T-helper 1 cell treated with Interleukin-12 subunit alpha and Interleukin-12 subunit beta and Interleukin-4 antibody, amounts not matched to agents 30 μg/mL and 1 μg/mL, for 36 hours (primary cell): ENCODE measurements around the gene AKAP8.
A peak's percentile ranks its signal among the peaks of the same experiment; 100 is the strongest.

Experiments used
- H3K27ac Mint-ChIP-seq: one replicate; pipeline ENCODE4 v1.8.0; 2021; ENCODE audit warnings: mild to moderate bottlenecking, mixed read lengths
- H3K27me3 Mint-ChIP-seq: one replicate; pipeline ENCODE4 v1.8.0; 2021; ENCODE audit warnings: low read depth, mixed read lengths
- H3K36me3 Mint-ChIP-seq: one replicate; pipeline ENCODE4 v1.8.0; 2021; ENCODE audit warnings: low read depth, mixed read lengths
- H3K4me1 Mint-ChIP-seq: one replicate; pipeline ENCODE4 v1.8.0; 2021; ENCODE audit warnings: low read depth, mixed read lengths
- H3K4me3 Mint-ChIP-seq: one replicate; pipeline ENCODE4 v1.8.0; 2021; ENCODE audit warnings: mild to moderate bottlenecking, moderate library complexity, mixed read lengths
- H3K9me3 Mint-ChIP-seq: one replicate; pipeline ENCODE4 v1.8.0; 2021; ENCODE audit warnings: mixed read lengths

AKAP8 gene

DNA sequence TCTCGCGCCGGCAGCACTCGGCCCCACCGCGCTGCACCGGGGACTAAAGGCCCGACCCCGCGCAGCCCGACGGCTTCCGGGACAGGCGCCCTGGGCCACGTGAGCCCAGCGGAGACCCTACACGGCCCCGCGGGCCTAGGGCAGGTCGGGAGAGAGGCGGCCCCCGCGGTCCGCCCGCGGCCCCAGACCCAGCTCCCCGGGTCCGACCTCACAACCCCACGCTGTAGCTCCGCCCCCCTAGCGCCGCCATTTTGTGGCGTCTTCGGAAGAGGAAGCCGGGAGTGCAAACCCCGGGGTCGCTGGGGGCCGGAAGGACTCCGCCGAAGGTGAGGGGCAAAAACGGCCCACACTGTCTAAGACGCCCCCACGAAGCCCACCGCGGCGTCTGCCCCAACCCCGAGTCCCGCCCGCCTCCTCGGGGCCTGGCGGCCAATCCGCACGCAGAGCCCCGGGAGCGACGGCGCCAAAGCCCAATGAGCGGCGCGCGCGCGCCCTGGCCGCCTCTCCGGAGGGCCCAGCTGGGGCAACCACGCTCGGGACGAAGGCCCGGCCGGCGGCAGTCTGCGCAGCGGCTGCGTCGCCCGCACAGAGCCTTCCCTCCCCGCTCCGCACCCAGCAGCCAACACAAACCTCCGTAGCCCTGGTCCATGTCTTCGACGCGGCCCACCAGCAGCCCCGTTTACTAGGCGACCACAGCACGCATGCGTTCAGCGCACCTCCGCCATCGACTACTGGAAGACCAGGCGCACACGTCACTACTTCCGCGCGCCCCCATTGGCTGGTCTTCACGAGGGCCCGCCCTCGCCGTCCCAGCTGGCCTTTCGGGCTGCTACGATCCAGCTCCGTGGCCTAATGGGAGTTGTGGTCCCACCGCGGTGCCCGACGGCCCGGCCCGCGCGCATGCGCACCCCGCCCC is at the start of gene AKAP8:
Gene AKAP8 (minus strand): TSS at position 705 of the 916 bp plus-strand sequence. CDS start 56 bp downstream, at position 649.
- peaks cover 7% of the 10 kb centered on the region for H3K36me3 Mint-ChIP-seq
- H3K4me3 Mint-ChIP-seq, result peak within 1 kb of the TSS; percentile 99
- H3K27ac Mint-ChIP-seq, result peak within 1 kb of the TSS; percentile 100
- H3K9me3 Mint-ChIP-seq, result no peaks in the 10 kb centered on the region
- H3K27me3 Mint-ChIP-seq, result no peaks in the 10 kb centered on the region
- peaks cover 31% of the 10 kb centered on the region for H3K4me1 Mint-ChIP-seq

DNA sequence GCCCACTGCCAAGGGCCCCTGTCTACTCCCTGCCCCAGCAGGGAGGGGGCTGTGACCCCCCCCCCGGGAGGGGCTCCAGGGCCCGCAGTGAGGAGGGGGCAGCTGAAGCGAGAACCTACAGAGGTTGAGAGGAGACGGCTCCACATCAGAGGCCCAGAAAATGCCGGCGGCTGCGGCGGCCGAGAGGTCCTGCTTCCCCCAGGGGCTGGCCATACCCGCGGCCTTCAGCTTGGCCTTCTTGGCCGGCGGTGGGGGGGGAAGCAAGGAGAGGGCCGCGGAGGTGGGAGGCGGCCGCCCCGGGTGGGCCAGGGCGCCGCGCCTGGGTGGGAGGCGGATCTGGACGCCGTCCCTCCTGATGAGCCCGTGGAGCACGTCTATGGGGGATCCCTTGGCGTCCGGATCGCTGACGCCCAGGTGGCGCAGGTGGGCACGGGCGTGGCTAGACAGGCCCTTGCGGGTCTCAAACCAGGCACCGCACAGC is 48.4 kb upstream of the AKAP8 start:
- H3K4me3 Mint-ChIP-seq, result no peak overlapping the region
- H3K27ac Mint-ChIP-seq, result no peak overlapping the region
- no peaks in the 10 kb centered on the region for H3K27me3 Mint-ChIP-seq
- peaks cover 37% of the 10 kb centered on the region for H3K36me3 Mint-ChIP-seq
- H3K9me3 Mint-ChIP-seq, result peaks cover 4% of the 10 kb centered on the region
- H3K4me1 Mint-ChIP-seq, result peaks cover 23% of the 10 kb centered on the region

DNA sequence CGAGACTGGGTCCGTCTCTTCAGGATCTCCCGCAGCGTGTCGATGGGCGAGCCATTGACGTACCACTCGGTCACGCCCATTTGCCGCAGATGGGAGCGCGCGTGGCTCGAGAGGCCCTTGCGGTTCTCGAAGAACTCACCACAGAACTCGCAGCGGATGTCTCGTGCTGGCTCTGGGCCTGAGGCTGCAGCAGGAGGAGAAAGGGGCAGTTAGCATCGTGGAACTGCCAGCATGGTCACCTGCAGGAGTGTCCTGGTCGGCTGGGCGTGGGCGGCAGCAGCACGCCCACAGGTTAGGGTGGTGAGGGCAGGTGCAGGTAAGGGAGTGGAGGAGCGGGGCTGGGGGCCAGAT is 47.7 kb upstream of the AKAP8 start:
- Mint-ChIP-seq H3K4me3 (no peak overlapping the region), H3K27me3 (no peaks in the 10 kb centered on the region)

DNA sequence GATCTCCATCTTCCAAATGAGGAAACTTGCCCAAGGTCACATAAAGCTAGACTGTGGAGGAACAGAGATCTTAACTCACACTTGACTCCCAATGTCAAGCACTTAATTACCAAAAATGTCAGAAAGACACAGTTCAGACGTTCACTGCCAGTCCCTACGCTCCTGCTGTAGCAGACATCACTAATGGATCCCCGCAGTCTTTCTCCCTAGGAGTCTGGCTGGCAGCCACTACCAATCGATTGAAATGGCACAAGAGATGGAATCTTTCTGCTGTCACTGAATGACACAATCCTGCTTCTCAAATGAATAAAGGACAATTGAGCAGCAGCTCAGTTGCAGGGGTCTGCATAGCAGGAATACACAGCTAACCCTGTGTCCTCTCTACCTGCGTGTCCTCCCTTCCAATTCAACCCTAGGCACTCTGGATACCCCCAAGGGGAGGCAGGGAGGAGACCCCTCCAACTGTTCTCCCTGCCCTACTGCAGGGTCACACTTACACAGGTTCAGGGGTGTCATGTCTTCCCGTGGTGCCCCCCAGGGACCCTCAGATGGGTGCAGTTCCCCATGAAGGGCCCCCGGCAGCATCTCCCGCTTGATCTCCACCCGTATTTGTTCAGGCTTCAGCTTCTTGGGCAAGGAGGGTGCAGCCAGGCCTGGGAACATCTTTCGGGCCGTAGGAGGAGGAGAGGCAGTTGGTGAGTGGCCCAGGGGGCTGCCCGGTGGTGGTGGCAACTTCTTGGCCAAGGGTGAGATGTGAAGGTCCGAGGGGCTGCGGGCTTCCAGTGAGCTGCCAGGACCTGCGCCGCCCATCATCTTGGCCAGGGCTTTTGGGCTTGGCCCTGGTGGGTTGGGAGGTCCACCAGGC is 47.1 kb upstream of the AKAP8 start:
- no peak overlapping the region for H3K27ac Mint-ChIP-seq
- H3K9me3 Mint-ChIP-seq, result peaks cover 4% of the 10 kb centered on the region
- H3K4me3 Mint-ChIP-seq, result no peak overlapping the region
- H3K36me3 Mint-ChIP-seq, result peaks cover 43% of the 10 kb centered on the region
- peaks cover 19% of the 10 kb centered on the region for H3K4me1 Mint-ChIP-seq
- no peaks in the 10 kb centered on the region for H3K27me3 Mint-ChIP-seq

More for the DNA sequence above, 47.7 kb upstream of the AKAP8 start:
- Mint-ChIP-seq H3K36me3 (peaks cover 44% of the 10 kb centered on the region), H3K9me3 (peaks cover 4% of the 10 kb centered on the region), H3K27ac (no peak overlapping the region), H3K4me1 (peaks cover 21% of the 10 kb centered on the region)

DNA sequence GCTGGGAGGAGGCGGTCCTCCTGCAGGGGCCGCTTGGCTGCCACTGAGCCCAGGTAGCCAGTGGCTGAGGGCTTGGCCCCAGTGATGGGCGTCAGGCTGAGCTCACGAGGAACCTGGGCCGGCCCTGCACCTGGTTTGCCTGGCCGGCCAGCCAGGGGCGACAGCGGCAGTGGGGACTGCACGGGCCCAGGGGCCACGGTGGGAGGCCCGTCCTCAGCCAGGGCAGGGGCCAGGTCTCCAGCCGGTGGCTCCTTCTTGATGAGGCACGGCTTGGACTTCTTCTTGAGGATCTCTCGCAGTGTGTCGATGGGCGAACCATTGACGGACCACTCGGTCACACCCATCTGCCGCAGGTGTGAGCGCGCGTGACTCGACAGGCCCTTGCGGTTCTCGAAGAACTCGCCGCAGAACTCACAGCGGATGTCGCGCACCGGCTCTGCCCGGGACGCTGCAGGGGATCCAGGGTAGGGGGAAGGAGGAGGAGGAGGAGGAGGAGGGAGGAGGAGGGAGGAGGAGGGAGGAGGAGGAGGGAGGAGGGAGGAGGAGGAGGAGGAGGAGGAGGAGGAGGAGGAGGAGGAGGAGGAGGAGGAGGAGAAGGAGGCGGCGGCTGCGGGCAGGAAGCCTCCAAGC is 45.8 kb upstream of the AKAP8 start:
- Mint-ChIP-seq H3K9me3 (peaks cover 4% of the 10 kb centered on the region), H3K36me3 (peaks cover 40% of the 10 kb centered on the region), H3K4me1 (peaks cover 8% of the 10 kb centered on the region), H3K4me3 (no peak overlapping the region), H3K27ac (no peak overlapping the region), H3K27me3 (no peaks in the 10 kb centered on the region)

DNA sequence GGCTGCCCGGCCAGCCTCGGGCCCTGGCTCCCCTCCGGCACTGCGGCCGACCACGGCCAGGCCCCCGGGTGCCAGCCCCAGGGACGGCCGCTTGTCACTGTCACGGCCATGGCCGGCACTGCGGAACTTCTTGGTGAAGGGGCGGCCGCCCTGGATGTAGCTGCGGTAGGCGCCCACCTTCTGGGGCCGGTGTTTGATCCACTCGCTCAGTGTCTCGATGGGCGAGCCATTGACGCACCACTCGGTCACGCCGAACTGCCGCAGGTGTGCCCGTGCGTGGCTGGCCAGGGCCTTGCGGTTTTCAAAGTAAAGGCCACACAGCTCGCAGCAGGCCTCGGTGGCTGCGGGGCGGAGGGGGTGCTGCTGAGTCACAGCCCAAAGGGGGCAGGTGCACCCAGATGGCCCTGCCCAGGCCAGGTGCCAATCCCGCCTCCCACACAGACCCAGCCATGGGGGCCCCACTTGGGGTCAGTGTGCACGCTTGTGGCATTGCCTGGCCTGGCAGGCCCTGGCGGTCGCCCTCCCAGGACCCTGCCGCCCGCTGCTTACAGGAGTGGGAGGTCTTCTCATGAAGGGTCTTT is 45.2 kb upstream of the AKAP8 start:
- Mint-ChIP-seq H3K27me3 (no peaks in the 10 kb centered on the region), H3K9me3 (peaks cover 4% of the 10 kb centered on the region), H3K36me3 (peaks cover 40% of the 10 kb centered on the region), H3K27ac (no peak overlapping the region), H3K4me1 (peaks cover 8% of the 10 kb centered on the region), H3K4me3 (no peak overlapping the region)

DNA sequence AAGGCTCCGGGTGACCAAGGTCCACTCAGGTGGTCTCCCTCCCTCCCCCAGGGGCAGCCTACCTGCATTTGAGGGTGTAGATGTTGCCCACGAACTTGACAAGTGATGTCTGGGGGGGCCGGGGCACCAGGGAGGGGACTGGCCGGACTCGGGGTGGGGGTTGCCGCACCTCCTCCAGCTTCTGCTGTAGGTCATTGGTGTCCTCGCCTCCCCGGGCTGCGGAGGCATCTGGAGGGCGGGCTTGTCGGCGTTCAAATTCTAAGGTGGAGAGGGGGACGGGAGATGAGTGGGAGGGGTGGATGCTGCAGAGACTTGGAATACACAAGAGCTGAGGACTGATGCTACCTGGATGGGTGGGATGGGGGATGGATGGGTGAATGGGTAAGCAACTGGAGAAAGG is 44.5 kb upstream of the AKAP8 start:
- Mint-ChIP-seq H3K4me3 (no peak overlapping the region), H3K27ac (no peak overlapping the region), H3K27me3 (no peaks in the 10 kb centered on the region), H3K4me1 (peaks cover 13% of the 10 kb centered on the region), H3K36me3 (peaks cover 39% of the 10 kb centered on the region), H3K9me3 (peaks cover 4% of the 10 kb centered on the region)

DNA sequence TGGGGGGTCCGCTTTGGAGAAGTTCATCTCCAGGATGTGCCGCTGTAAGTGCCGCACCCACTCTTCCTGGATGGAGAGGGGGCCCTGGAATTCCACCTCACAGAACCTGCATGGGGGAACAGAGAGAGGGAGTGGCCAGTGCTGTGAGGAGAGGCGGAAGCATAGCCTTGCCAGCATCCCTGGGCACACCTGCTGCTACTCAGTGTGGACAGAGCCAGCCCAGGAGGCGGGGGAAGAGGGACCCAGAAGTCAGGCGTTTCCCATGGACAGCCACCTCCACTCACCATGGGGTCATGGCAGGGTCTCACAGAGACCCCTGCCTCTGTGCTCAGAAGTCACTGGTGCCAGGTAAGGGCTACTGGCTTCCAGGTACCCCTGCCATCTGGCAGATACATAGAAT is 43.5 kb upstream of the AKAP8 start:
- H3K4me1 Mint-ChIP-seq, result peaks cover 14% of the 10 kb centered on the region
- H3K4me3 Mint-ChIP-seq, result no peak overlapping the region
- no peak overlapping the region for H3K27ac Mint-ChIP-seq
- peaks cover 41% of the 10 kb centered on the region for H3K36me3 Mint-ChIP-seq
- no peaks in the 10 kb centered on the region for H3K27me3 Mint-ChIP-seq
- H3K9me3 Mint-ChIP-seq, result peaks cover 4% of the 10 kb centered on the region

DNA sequence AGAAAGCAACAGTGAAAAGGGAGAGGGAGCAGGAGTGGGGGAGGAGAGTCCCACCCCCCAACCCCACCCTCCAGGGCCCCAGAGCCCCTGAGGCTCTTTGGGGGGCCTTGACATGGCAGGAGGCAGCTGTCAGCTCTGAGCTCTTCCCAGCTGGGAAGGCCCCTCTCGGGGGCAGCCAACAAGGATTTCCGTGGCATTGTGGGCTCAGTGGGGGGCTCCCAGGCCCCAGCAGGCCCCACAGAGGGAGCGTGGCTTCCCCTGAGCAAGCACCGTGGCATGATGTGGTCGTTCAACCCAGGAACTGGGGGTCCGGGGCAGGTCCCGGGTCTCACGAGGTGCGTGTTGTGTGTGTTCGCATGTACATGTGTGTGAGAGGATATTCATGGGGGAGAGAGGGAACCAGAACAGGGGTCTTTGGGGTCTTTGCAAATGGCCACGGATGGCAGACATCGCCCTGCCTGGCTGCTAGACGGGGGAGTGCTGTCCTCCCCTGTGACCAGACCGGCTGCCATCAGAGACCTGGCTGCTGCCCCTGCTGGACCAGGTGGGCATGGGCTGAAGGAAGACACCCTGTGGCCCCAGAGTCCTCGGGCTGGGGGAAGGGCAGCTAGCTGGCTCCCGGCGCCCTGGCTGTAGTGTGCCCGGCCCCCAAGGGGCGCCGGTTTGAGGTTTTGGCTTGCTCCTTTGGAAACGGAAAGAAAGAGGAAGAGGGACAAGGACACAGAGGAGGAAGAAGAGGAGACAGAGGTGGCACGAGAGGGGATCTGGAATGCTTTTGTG is 42.9 kb upstream of the AKAP8 start:
- H3K27me3 Mint-ChIP-seq, result no peaks in the 10 kb centered on the region
- no peak overlapping the region for H3K27ac Mint-ChIP-seq
- peaks cover 4% of the 10 kb centered on the region for H3K9me3 Mint-ChIP-seq
- H3K4me1 Mint-ChIP-seq, result peaks cover 19% of the 10 kb centered on the region
- no peak overlapping the region for H3K4me3 Mint-ChIP-seq
- H3K36me3 Mint-ChIP-seq, result peaks cover 39% of the 10 kb centered on the region

DNA sequence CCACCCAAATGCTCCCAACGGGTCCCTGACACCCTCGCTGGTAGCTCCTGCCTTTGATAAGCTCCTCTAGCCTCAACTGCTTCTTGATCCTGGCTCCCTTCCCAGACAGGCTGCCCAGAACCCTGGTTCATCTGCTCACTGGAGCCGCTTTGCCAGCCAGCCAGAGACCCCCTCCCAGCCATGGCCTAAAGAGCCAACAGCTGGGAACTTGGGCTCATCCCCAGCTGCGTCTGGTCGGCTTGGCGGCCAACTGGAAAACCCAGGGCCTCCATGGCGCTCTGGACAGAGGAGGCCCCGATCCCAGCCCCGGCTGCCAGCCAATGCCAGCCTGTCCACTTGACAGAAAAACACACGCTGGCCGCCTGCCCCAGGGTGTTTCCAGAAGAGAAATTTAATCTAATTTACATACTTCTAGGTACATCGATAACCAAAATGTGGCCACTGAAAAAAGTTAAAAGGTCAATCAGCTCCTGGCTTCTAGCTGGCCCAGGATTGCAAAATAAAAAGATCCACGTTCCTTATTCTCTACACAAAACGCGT is 42.2 kb upstream of the AKAP8 start:
- Mint-ChIP-seq H3K36me3 (peaks cover 38% of the 10 kb centered on the region), H3K4me1 (peaks cover 22% of the 10 kb centered on the region), H3K9me3 (peaks cover 4% of the 10 kb centered on the region), H3K4me3 (no peak overlapping the region), H3K27ac (no peak overlapping the region), H3K27me3 (no peaks in the 10 kb centered on the region)

DNA sequence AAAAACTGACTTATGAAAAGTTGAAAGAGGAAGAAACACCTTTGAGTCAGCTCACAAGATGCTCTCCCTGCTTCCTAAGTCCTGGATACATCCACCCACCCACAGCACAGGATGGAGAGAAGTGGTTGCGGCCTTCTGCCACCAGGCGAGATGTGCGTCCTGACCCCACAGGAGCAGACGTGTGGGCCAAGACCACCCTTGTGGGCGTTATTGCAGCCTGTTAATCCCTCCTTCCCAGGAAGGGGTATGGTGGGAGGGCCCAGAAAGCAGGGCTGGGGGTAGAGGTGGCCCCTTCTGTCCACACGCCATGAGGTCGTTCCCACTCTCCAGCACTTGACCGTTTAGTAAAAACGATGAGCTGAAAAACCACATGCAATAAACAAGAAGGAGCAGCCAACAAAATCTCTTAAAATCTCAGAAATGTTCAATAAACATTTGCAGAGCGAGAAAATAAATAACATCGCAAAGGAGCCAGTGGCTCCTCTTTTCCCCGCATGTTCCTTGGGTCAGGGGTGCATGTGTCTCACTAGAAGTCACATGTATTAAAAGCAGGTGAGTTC is 41.6 kb upstream of the AKAP8 start:
- Mint-ChIP-seq H3K27me3 (no peaks in the 10 kb centered on the region), H3K4me1 (peaks cover 27% of the 10 kb centered on the region), H3K27ac (no peak overlapping the region), H3K9me3 (peaks cover 4% of the 10 kb centered on the region), H3K36me3 (peaks cover 36% of the 10 kb centered on the region), H3K4me3 (no peak overlapping the region)

DNA sequence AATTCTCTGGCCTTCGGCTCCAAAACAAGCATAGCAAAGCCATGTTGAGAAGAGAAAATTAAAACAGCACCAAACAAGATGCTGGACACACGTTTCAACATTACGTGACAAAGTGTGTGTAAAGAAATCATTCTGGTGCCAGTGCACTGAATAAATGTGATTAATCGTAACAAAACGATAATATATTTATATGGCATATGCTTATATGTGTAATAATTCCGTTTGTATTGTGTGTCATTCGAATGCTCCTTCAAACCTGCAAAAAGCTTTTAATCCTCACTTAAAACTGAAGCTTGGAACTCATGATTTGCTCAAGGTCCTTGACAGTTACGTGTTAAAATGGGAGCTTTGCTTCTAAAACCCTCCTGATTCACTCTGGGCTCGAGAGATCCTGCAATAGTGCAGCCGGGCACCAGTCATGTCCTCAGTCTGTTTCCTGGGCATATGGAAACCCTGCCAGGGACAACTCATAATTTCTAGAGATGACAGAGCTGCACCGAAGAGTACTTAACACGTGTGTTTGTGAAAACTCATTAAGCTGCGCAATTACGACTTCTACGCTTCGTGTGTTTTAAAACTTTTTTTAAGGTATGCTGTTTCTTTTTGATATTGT is 39.9 kb upstream of the AKAP8 start:
- Mint-ChIP-seq H3K4me3 (peak overlapping the region; percentile 99), H3K27me3 (no peaks in the 10 kb centered on the region), H3K36me3 (peaks cover 33% of the 10 kb centered on the region), H3K4me1 (peaks cover 25% of the 10 kb centered on the region), H3K9me3 (peaks cover 4% of the 10 kb centered on the region), H3K27ac (no peak overlapping the region)
